Endothelial cell of umbilical vein (primary cell): ENCODE results near the gene HDAC9. TPM values are rescaled to one million over a fixed set of nuclear protein-coding genes. Genes with fewer than 3 reads are reported as not detected.

Experiments used
- BruUV-seq: library from RNA; stranded (reverse); fragments of 400-500 nt; replicated peaks from 2 replicates; lab custom pipeline; 2021; lab: Mats Ljungman, UMichigan
- CTCF ChIA-PET: fragments of 300-600, 350-600 bp; sonication (Branson Sonifier 250); formaldehyde crosslinking; loops from one replicate; lab custom pipeline; 2021; ENCODE audit warnings: antibody characterized with exemption, inconsistent platforms; lab: Charles Lee
- POLR2A ChIA-PET: fragments of 300-600, 350-600 bp; sonication (Branson Sonifier 250); formaldehyde crosslinking; loops from one replicate; lab custom pipeline; 2021; ENCODE audit warnings: antibody characterized with exemption, inconsistent platforms; lab: Charles Lee
- DNase-seq: peaks from one replicate; pipeline ENCODE4 v3.0.0-alpha.2; 2011; ENCODE audit warnings: low read depth, low spot score
- FAIRE-seq: peaks from 2 replicates; lab custom pipeline; 2011; peaks lifted over from hg19 to GRCh38; lab: Jason Lieb, UNC
- H2AFZ ChIP-seq: 2 replicates; pipeline ENCODE4 v1.6.0; 2012; ENCODE audit warnings: low read depth, low read length, control low read depth, inconsistent platforms
- H3K27ac ChIP-seq: 2 replicates; pipeline ENCODE4 v1.5.1; 2011; ENCODE audit warnings: low read depth, mild to moderate bottlenecking, control low read depth, low read length, moderate library complexity; ENCODE audit not compliant: insufficient read depth
- H3K27me3 ChIP-seq, 2 experiments: 2 replicates each; pipeline versions ENCODE4 v1.6.0 to v1.6.1; 2011; ENCODE audit warnings: low read length in 2 of 2, mixed read lengths in 1 of 2; ENCODE audit not compliant: control insufficient read depth in 2 of 2, insufficient read depth in 2 of 2
- H3K36me3 ChIP-seq, 2 experiments: 2 replicates in 1 of 2; 3 replicates in 1 of 2; pipeline ENCODE4 v1.5.1; 2011; ENCODE audit warnings: low read length in 2 of 2, mild to moderate bottlenecking in 1 of 2, moderate library complexity in 1 of 2; ENCODE audit not compliant: control insufficient read depth in 2 of 2, insufficient read depth in 2 of 2; ENCODE audit errors: extremely low read depth in 1 of 2
- H3K4me1 ChIP-seq: 3 replicates; pipeline ENCODE4 v1.5.1; 2011; ENCODE audit warnings: mild to moderate bottlenecking, low read length; ENCODE audit not compliant: control insufficient read depth, insufficient read depth; ENCODE audit errors: extremely low read depth
- H3K4me2 ChIP-seq: 2 replicates; pipeline ENCODE4 v1.6.1; 2011; ENCODE audit warnings: low read length, control low read depth, mixed read lengths; ENCODE audit not compliant: insufficient read depth
- H3K4me3 ChIP-seq, 3 experiments: fragments of 200-600 bp in 1 of 3; sonication (generic), shearing (Covaris generic) in 1 of 3; replicated peaks in 1 of 3; 2 replicates each; pipeline ENCODE4 v1.5.1; 2011 to 2016; ENCODE audit warnings: control low read depth in 3 of 3, low read length in 3 of 3, mild to moderate bottlenecking in 2 of 3, inconsistent platforms in 1 of 3, low read depth in 1 of 3, moderate library complexity in 1 of 3; ENCODE audit not compliant: insufficient read depth in 1 of 3
- H3K79me2 ChIP-seq: 2 replicates; pipeline ENCODE4 v1.6.0; 2012; ENCODE audit warnings: low read length, inconsistent platforms; ENCODE audit not compliant: control insufficient read depth, insufficient read depth
- H3K9ac ChIP-seq: replicated peaks from 2 replicates; pipeline ENCODE3; 2011; ENCODE audit warnings: low read length, control low read depth; ENCODE audit not compliant: insufficient read depth; ENCODE audit errors: extremely low read depth
- H3K9me1 ChIP-seq: replicated peaks from 3 replicates; pipeline ENCODE4 v1.6.0; 2011; ENCODE audit warnings: mild to moderate bottlenecking, low read length; ENCODE audit not compliant: control insufficient read depth, insufficient read depth; ENCODE audit errors: extremely low read depth
- H3K9me3 ChIP-seq: replicated peaks from 2 replicates; pipeline ENCODE4 v1.5.1; 2012; ENCODE audit warnings: low read length, inconsistent platforms; ENCODE audit not compliant: control insufficient read depth, insufficient read depth
- H4K20me1 ChIP-seq: replicated peaks from 2 replicates; pipeline ENCODE3; 2011; ENCODE audit warnings: mild to moderate bottlenecking, low read length; ENCODE audit not compliant: control insufficient read depth, insufficient read depth; ENCODE audit errors: extremely low read depth
- CTCF ChIP-seq, 2 donors: IDR thresholded peaks; 1 replicate in 1 of 2; 2 replicates in 1 of 2; pipeline ENCODE4 v1.5.1; 2011; ENCODE audit warnings: low read length in 2 of 2, mild to moderate bottlenecking in 2 of 2, moderate library complexity in 2 of 2, control low read depth in 1 of 2, inconsistent platforms in 1 of 2, low read depth in 1 of 2; ENCODE audit not compliant: insufficient read depth in 1 of 2; ENCODE audit errors: extremely low read depth in 1 of 2
- EZH2 ChIP-seq: IDR thresholded peaks from 2 replicates; pipeline ENCODE4 v1.6.1; 2012; ENCODE audit warnings: borderline replicate concordance, low read depth, mild to moderate bottlenecking, moderate library complexity, low read length, inconsistent platforms; ENCODE audit not compliant: severe bottlenecking
- FOS ChIP-seq: IDR thresholded peaks from 2 replicates; pipeline ENCODE4 v1.6.1; 2011; ENCODE audit warnings: mild to moderate bottlenecking, low read length, moderate library complexity, borderline replicate concordance; ENCODE audit not compliant: insufficient read depth
- GATA2 ChIP-seq: IDR thresholded peaks from 2 replicates; pipeline ENCODE4 v1.7.0; 2011; ENCODE audit warnings: low read depth, mild to moderate bottlenecking, moderate library complexity, mixed read lengths, low read length; ENCODE audit not compliant: insufficient read length, insufficient read depth
- JUN ChIP-seq: IDR thresholded peaks from 2 replicates; pipeline ENCODE4 v1.6.1; 2011; ENCODE audit warnings: borderline replicate concordance, low read depth; ENCODE audit not compliant: insufficient read length, insufficient read depth
- MAX ChIP-seq: IDR thresholded peaks from 2 replicates; pipeline ENCODE4 v1.6.1; 2011; ENCODE audit not compliant: insufficient read depth, insufficient read length
- MYC ChIP-seq: IDR thresholded peaks from one replicate; pipeline ENCODE4 v1.6.1; 2011; ENCODE audit warnings: mild to moderate bottlenecking, low read depth, low read length
- POLR2A ChIP-seq: IDR thresholded peaks from 2 replicates; pipeline ENCODE4 v1.6.1; 2012; ENCODE audit warnings: low read depth, mild to moderate bottlenecking, control low read depth, low read length
- POLR2AphosphoS5 ChIP-seq: IDR thresholded peaks from 2 replicates; pipeline ENCODE4 v1.6.1; 2012; ENCODE audit warnings: low read depth, mild to moderate bottlenecking, control low read depth, low read length, moderate library complexity; ENCODE audit not compliant: insufficient read depth
- dilution Hi-C: fragments of 300-500 bp; cut with MboI; formaldehyde crosslinking; loops from one replicate; pipeline ENCODE4 v1.15.0; 2019; ENCODE audit warnings: low sequenced_read_pairs; ENCODE audit not compliant: extremely low pct_ligation_motif_present
- intact Hi-C: fragments of 100-400 bp; cut with micrococcal nuclease; formaldehyde crosslinking; loops from one replicate; pipeline ENCODE4 v1.10.0; 2022
- polyA plus RNA-seq, 4 experiments: library from polyadenylated mRNA; depleted of rRNA in 3 of 4; stranded (reverse) in 3 of 4; unstranded in 1 of 4; fragments of >200 nt; gene quantifications; 2 replicates each; pipeline versions ENCODE4 v1.2.1 to v1.2.3, GENCODE V29; 2011 to 2012; ENCODE audit warnings: missing spikeins in 1 of 4
- total RNA-seq: library from RNA; stranded (reverse); gene quantifications from 2 replicates; pipeline ENCODE4 v1.2.3, GENCODE V29; 2021

Gene HDAC9
- total and polyA plus RNA-seq, 2 donors (not counting 3 experiments of a cell fraction or from before 2014, with no cell fraction given): 1.8 to 11.6 TPM

GRCh38 chr7:19009936-19010280 lies 514.4 kb downstream of the HDAC9 start:
- H3K27me3 ChIP-seq: no peaks in the 10 kb centered on the region
- BruUV-seq: no TSS peak
- H2AFZ ChIP-seq: no peak overlapping the region
- DNase-seq (no peak), FAIRE-seq (no peak)
- no peaks in the 10 kb centered on the region for H3K79me2 ChIP-seq
- no peaks in the 10 kb centered on the region for H3K4me1 ChIP-seq
- CTCF ChIA-PET: interaction anchor here (1.2 kb wide), 1 partner anchor 20 kb away, joined by 4 read pairs; no protein-coding TSS in a partner anchor
- H4K20me1 ChIP-seq: no peaks in the 10 kb centered on the region
- H3K9me1 ChIP-seq: no peaks in the 10 kb centered on the region
- H3K9me3 ChIP-seq: no peaks in the 10 kb centered on the region
- H3K4me2 ChIP-seq: no peak overlapping the region
- POLR2A ChIA-PET: no interaction called here
- no peak overlapping the region for H3K9ac ChIP-seq
- TF ChIP-seq CTCF (IDR thresholded peaks at IDR 0.05; ENCODE audit: extremely low read depth in 1 of 2, insufficient read depth in 1 of 2, low read depth in 1 of 2, low read length in 2 of 2) (no peak), EZH2 (no peak), JUN (no peak), MAX (no peak), MYC (no peak), POLR2AphosphoS5 (no peak), FOS (no peak), GATA2 (no peak), POLR2A (no peak)
- H3K36me3 ChIP-seq: no peaks in the 10 kb centered on the region
- intact Hi-C loops: no loop called here
- dilution Hi-C loops: no loop called here
- H3K27ac ChIP-seq: no peak overlapping the region
- no peak overlapping the region for H3K4me3 ChIP-seq
